ENCODE results near the gene FRMD4B.

GRCh38 chr3:69283496-69283895, 102.4 kb downstream of the FRMD4B start:
- TF ChIP-seq CTCF (IDR thresholded peaks at IDR 0.05) (no peak), EZH2 (IDR thresholded peaks at IDR 0.05) (no peak)

All from neural progenitor cell (in vitro differentiated cells).